SK-N-MC (cell line): ENCODE data around the gene ITGAE.

ENCODE experiments used
- EZH2 ChIP-seq: fragments of 200-600 bp; sonication (generic); IDR thresholded peaks from one replicate; pipeline ENCODE4 v1.6.1; 2017; ENCODE audit warnings: antibody characterized with exemption
- FOXP2 ChIP-seq: optimal IDR thresholded peaks from 2 replicates; pipeline ENCODE3; 2011; ENCODE audit warnings: mild to moderate bottlenecking, moderate library complexity; ENCODE audit not compliant: insufficient read depth; ENCODE audit errors: extremely low read length, control extremely low read depth
- POLR2AphosphoS5 ChIP-seq: IDR thresholded peaks from 2 replicates; pipeline ENCODE4 v1.6.1; 2012; ENCODE audit warnings: mild to moderate bottlenecking, low read depth, low read length, borderline replicate concordance

GRCh38 chr17:3814361-3814760, 13.4 kb upstream of the ITGAE start:
- TF ChIP-seq POLR2AphosphoS5 (no peak), EZH2 (no peak), FOXP2 (no peak)
